CD4-positive, alpha-beta T cell (primary cell): Measurements from ENCODE around the gene JUP. TPM values are rescaled to one million over a fixed set of nuclear protein-coding genes. Genes with fewer than 3 reads are reported as not detected.

Experiments
- ATAC-seq: fragments of 200-7000 bp; cut with Tn5 transposase; one replicate; pipeline ENCODE4 v1.10.0; 2022; ENCODE audit warnings: mild to moderate bottlenecking; ENCODE audit not compliant: poor library complexity
- CTCF ChIA-PET: fragments of 350-600 bp; sonication (Branson Sonifier 250); formaldehyde crosslinking; loops from one replicate; lab custom pipeline; 2021; ENCODE audit warnings: antibody characterized with exemption, inconsistent platforms; lab: Charles Lee
- POLR2A ChIA-PET: fragments of 350-600 bp; sonication (Branson Sonifier 250); formaldehyde crosslinking; loops from one replicate; lab custom pipeline; 2021; ENCODE audit warnings: antibody characterized with exemption, inconsistent platforms; lab: Charles Lee
- DNase-seq, 14 experiments: peaks; one replicate each; pipeline ENCODE4 v3.0.0-alpha.2; 2013 to 2020; ENCODE audit warnings: mixed read lengths in 2 of 14
- H3K27ac ChIP-seq, 2 donors: one replicate each; pipeline versions ENCODE4 v1.5.1 to v1.7.0; 2013; ENCODE audit warnings: low read length in 2 of 2, low read depth in 1 of 2, mild to moderate bottlenecking in 1 of 2
- H3K27me3 ChIP-seq, 2 experiments: 1 replicate in 1 of 2; 2 replicates in 1 of 2; pipeline versions ENCODE4 v1.6.1 to v1.7.0; 2013; ENCODE audit warnings: low read length in 2 of 2, control low read depth in 1 of 2, mild to moderate bottlenecking in 1 of 2, moderate library complexity in 1 of 2; ENCODE audit not compliant: insufficient read depth in 2 of 2, control insufficient read depth in 1 of 2
- H3K36me3 ChIP-seq: one replicate; pipeline ENCODE4 v1.6.1; 2013; ENCODE audit warnings: low read length, control low read depth; ENCODE audit not compliant: insufficient read depth
- H3K4me1 ChIP-seq: one replicate; pipeline ENCODE4 v1.6.1; 2013; ENCODE audit warnings: low read length, control low read depth; ENCODE audit not compliant: insufficient read depth
- H3K4me3 ChIP-seq: one replicate; pipeline ENCODE4 v1.5.1; 2013; ENCODE audit warnings: mild to moderate bottlenecking, low read length, moderate library complexity
- H3K9me3 ChIP-seq, 2 experiments: 1 replicate in 1 of 2; 2 replicates in 1 of 2; pipeline versions ENCODE4 v1.6.1 to v1.7.0; 2013; ENCODE audit warnings: low read length in 2 of 2, mild to moderate bottlenecking in 2 of 2, control low read depth in 1 of 2, moderate library complexity in 1 of 2; ENCODE audit not compliant: control insufficient read depth in 1 of 2, insufficient read depth in 1 of 2
- H3K27ac Mint-ChIP-seq: one replicate; pipeline ENCODE4 v1.8.0; 2020; ENCODE audit warnings: mixed read lengths
- H3K27me3 Mint-ChIP-seq: one replicate; pipeline ENCODE4 v1.8.0; 2021; ENCODE audit warnings: mixed read lengths
- H3K36me3 Mint-ChIP-seq: one replicate; pipeline ENCODE4 v1.8.0; 2021; ENCODE audit warnings: low read depth, mixed read lengths
- H3K4me1 Mint-ChIP-seq: one replicate; pipeline ENCODE4 v1.8.0; 2021; ENCODE audit warnings: low read depth, mixed read lengths
- H3K4me3 Mint-ChIP-seq: one replicate; pipeline ENCODE4 v1.8.0; 2020; ENCODE audit warnings: mild to moderate bottlenecking, mixed read lengths
- H3K9me3 Mint-ChIP-seq: one replicate; pipeline ENCODE4 v1.8.0; 2020; ENCODE audit warnings: mixed read lengths
- CTCF ChIP-seq: fragments of 200-600 bp; IDR thresholded peaks from one replicate; pipeline ENCODE4 v1.8.0; 2022; ENCODE audit warnings: antibody characterized with exemption, mild to moderate bottlenecking
- intact Hi-C, 2 experiments: fragments of 100-400 bp; cut with DNase I in 1 of 2; cut with micrococcal nuclease in 1 of 2; formaldehyde crosslinking; loops; one replicate each; pipeline versions ENCODE4 v1.15.1 to v1.9.0; 2023 to 2025; cut with DNase I, micrococcal nuclease
- total RNA-seq, 174 experiments: library from RNA in 2 of 174; stranded (reverse) in 2 of 174; gene quantifications; one replicate each; pipeline ENCODE4 v1.2.3 and lab custom pipeline; 2021 to 2026

The JUP gene
- total RNA-seq, 2 experiments from 2014 or later: 0.88 to 1.1 TPM

GRCh38 chr17:41803049-41804020 lies 16.8 kb upstream of the JUP start:
- no peaks in the 10 kb centered on the region for H3K36me3 Mint-ChIP-seq
- DNase-seq (no peak), ATAC-seq (no peak)
- peaks cover 5% of the 10 kb centered on the region for H3K4me1 Mint-ChIP-seq
- H3K27me3 Mint-ChIP-seq: peaks cover 5% of the 10 kb centered on the region
- intact Hi-C loops: no loop called here
- no peaks in the 10 kb centered on the region for H3K9me3 ChIP-seq
- H3K27ac Mint-ChIP-seq: no peak overlapping the region
- ChIA-PET POLR2A (no interaction called here), CTCF (no interaction called here)
- H3K27me3 ChIP-seq: no peaks in the 10 kb centered on the region
- H3K27ac ChIP-seq: no peak overlapping the region
- TF ChIP-seq CTCF: no peak
- peaks cover 12% of the 10 kb centered on the region for H3K4me1 ChIP-seq
- H3K36me3 ChIP-seq: no peaks in the 10 kb centered on the region
- H3K9me3 Mint-ChIP-seq: no peaks in the 10 kb centered on the region
- no peak overlapping the region for H3K4me3 ChIP-seq
- H3K4me3 Mint-ChIP-seq: no peak overlapping the region

DNA sequence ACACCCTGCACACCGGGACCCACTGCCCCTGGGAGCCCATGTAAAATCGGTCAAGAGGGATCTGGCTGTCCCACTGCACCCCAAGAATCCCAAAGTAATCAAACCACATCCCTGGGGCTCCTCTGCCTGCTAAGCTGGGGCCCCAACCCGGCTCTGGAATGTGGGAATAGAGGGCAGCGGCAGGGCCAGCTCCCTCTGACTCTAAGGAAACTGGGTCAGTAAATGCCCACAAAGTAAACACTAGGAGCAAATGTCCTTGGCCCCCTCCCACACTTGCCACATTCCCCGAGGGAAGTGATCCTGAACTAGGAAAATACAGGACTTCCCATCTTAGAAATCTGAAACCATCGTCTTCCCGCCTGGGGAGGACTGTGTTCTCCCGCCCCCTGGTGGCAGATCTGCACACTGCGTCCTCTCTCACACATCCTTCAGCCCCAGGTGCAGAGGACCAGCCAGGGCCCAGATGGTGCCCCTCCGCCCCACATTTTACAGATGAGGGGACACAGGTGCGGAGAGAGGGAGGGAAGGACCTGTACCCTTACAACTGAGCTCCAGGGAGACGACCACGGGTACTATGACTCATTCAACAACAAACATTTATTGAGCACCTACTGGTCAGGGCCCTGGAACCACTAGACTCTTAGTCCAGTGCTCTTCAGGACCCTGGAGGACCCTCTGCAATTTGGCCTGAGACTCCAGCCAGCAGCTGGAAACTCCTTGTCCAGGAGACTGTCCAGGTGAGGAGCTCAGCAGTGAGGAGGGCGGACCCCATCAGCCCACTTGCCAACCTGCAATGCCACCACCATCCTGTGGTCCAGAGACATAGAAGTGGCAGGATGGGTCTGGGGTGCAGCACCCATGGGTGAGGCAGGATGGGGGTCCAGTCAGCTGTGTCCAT lies 15.1 kb upstream of the JUP start:
- Mint-ChIP-seq H3K36me3 (no peaks in the 10 kb centered on the region), H3K4me3 (no peak overlapping the region), H3K9me3 (no peaks in the 10 kb centered on the region), H3K27ac (no peak overlapping the region), H3K4me1 (peaks cover 5% of the 10 kb centered on the region), H3K27me3 (peaks cover 5% of the 10 kb centered on the region)
- peak; percentile 93 for ATAC-seq
- H3K36me3 ChIP-seq: no peaks in the 10 kb centered on the region
- H3K27me3 ChIP-seq: no peaks in the 10 kb centered on the region
- peak; percentile 96 for TF ChIP-seq CTCF
- no peaks in the 10 kb centered on the region for H3K9me3 ChIP-seq
- CTCF ChIA-PET: interaction anchor here (0.6 to 2.2 kb wide), 7 partner anchors 10 to 581 kb away, joined by 3 to 11 read pairs (median 4); partner anchors contain the start of genes JUP and P3H4
- POLR2A ChIA-PET: interaction anchor here (0.6 to 1.6 kb wide), 2 partner anchors 10 to 1689 kb away, joined by 3 to 5 read pairs; partner anchors contain the start of gene P3H4
- no peak overlapping the region for H3K4me3 ChIP-seq
- intact Hi-C loops: loop anchor here (1.0 kb wide), 1 partner anchor 63 kb away; no protein-coding TSS in a partner anchor
- DNase-seq: peak; percentile 58 to 86 (median 72)
- H3K27ac ChIP-seq: no peak overlapping the region
- H3K4me1 ChIP-seq: peaks cover 12% of the 10 kb centered on the region
